HCT116 (cell line): Measurements from ENCODE around the gene PTPN1.
A peak's percentile ranks its signal among the peaks of the same experiment; 100 is the strongest.

Experiments used
- CEBPB ChIP-seq: IDR thresholded peaks from 2 replicates; pipeline ENCODE4 v1.6.1; 2012; ENCODE audit warnings: low read depth
- CTCF ChIP-seq, 3 experiments: fragments of 200-600 bp in 1 of 3; sonication (generic) in 1 of 3; IDR thresholded peaks in 2 of 3; conservative IDR thresholded peaks in 1 of 3; 2 replicates each; pipeline ENCODE4 v1.5.1; 2012 to 2017; ENCODE audit warnings: low read depth in 2 of 3, low read length in 2 of 3, antibody characterized with exemption in 1 of 3, borderline replicate concordance in 1 of 3, control low read depth in 1 of 3, mild to moderate bottlenecking in 1 of 3, mixed read lengths in 1 of 3, mixed run types in 1 of 3, moderate library complexity in 1 of 3; ENCODE audit not compliant: insufficient read depth in 1 of 3
- EZH2 ChIP-seq: fragments of 200-600 bp; sonication (generic); IDR thresholded peaks from 2 replicates; pipeline ENCODE4 v1.6.1; 2017; ENCODE audit warnings: antibody characterized with exemption, mixed run types
- EZH2phosphoT487 ChIP-seq: fragments of 200-600 bp; IDR thresholded peaks from 2 replicates; pipeline ENCODE4 v1.6.1; 2018; ENCODE audit warnings: antibody characterized with exemption, borderline replicate concordance
- MAX ChIP-seq: IDR thresholded peaks from 2 replicates; pipeline ENCODE4 v1.6.1; 2012
- POLR2A ChIP-seq: IDR thresholded peaks from 2 replicates; pipeline ENCODE4 v1.7.0; 2011; ENCODE audit warnings: borderline replicate concordance; ENCODE audit not compliant: insufficient read depth, insufficient read length; ENCODE audit errors: extremely low read depth
- POLR2AphosphoS5 ChIP-seq: IDR thresholded peaks from 2 replicates; pipeline ENCODE4 v1.6.1; 2011; ENCODE audit warnings: mild to moderate bottlenecking, low read depth, low read length, moderate library complexity
- RAD21 ChIP-seq: IDR thresholded peaks from 2 replicates; pipeline ENCODE4 v1.6.1; 2012; ENCODE audit warnings: low read depth, mild to moderate bottlenecking
- REST ChIP-seq: IDR thresholded peaks from 2 replicates; pipeline ENCODE4 v1.6.1; 2012; ENCODE audit warnings: low read depth
- SIN3A ChIP-seq: IDR thresholded peaks from 2 replicates; pipeline ENCODE4 v1.6.1; 2012; ENCODE audit warnings: low read depth
- SRF ChIP-seq: IDR thresholded peaks from 2 replicates; pipeline ENCODE4 v1.6.1; 2012; ENCODE audit warnings: low read depth
- YY1 ChIP-seq: IDR thresholded peaks from 2 replicates; pipeline ENCODE4 v1.6.1; 2011; ENCODE audit warnings: low read length, low read depth, moderate library complexity, mild to moderate bottlenecking; ENCODE audit not compliant: insufficient replicate concordance; ENCODE audit errors: extremely low read depth
- ZNF274 ChIP-seq: fragments of 200-500 bp; sonication (Bioruptor generic); IDR thresholded peaks from 2 replicates; pipeline ENCODE4 v1.6.1; 2014; ENCODE audit warnings: mild to moderate bottlenecking, low read depth, low read length, inconsistent platforms

GRCh38 chr20:50588034-50588736, 78.0 kb downstream of the PTPN1 start:
- TF ChIP-seq SIN3A (no peak), CTCF (IDR thresholded peaks at IDR 0.05 in 2 of 3, conservative IDR thresholded peaks at IDR 0.05 in 1 of 3; ENCODE audit: borderline replicate concordance in 1 of 3, insufficient read depth in 1 of 3, low read depth in 2 of 3, low read length in 2 of 3) (peak; percentile 97 to 100 (median 100)), MAX (peak; percentile 95), POLR2A (no peak), YY1 (no peak), REST (no peak), EZH2phosphoT487 (no peak), EZH2 (no peak), SRF (no peak), POLR2AphosphoS5 (no peak), ZNF274 (no peak), CEBPB (no peak), RAD21 (peak; percentile 68)
